ENCODE measurements around the gene CHPF. TPM values are rescaled to one million over a fixed set of nuclear protein-coding genes. Genes with fewer than 3 reads are reported as not detected.

CHPF gene
- total and polyA plus RNA-seq, 2 donors (not counting 1 experiment from before 2014, with no cell fraction given): 1.3 to 5.2 TPM

DNA sequence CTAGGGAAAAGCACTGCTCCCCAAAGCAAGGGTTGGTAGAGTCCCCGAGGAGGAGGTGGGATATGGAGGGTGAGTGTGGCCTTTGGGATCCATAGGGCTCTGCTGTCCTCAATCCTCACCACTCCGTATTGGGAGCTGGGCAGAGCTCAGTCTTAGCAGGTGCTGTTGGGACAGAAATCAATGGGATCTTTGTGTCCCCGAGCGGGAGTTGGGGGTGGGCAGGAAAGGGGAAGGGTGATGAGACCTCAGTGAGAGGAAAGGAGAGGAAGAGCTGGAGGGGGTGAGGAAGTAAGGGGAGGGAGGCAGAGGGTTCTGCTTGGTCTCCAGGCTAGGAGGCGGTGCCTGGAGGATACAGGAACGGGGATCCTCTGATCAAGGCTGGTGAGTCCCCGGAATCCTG is 26.7 kb downstream of the CHPF start:
- peaks cover 13% of the 10 kb centered on the region for H3K4me1 Mint-ChIP-seq
- Histone ChIP-seq H3K9ac (ENCODE audit: low read length) (no peak overlapping the region), H3K79me2 (ENCODE audit: control insufficient read depth, insufficient read depth, low read length) (no peaks in the 10 kb centered on the region), H2AFZ (ENCODE audit: insufficient read depth, low read depth, low read length, poor library complexity, severe bottlenecking) (no peak overlapping the region), H3K36me3 (replicated peaks in 1 of 2; ENCODE audit: control extremely low read depth in 1 of 2, control insufficient read depth in 1 of 2, extremely low read depth in 1 of 2, insufficient read depth in 2 of 2, low read length in 1 of 2) (no peaks in the 10 kb centered on the region), H3K4me3 (ENCODE audit: control extremely low read depth in 1 of 5, extremely low read depth in 1 of 5, insufficient read depth in 1 of 5, low read depth in 2 of 5, low read length in 4 of 5) (no peak overlapping the region), H3K4me1 (ENCODE audit: control insufficient read depth in 2 of 2, insufficient read depth in 2 of 2, low read length in 2 of 2) (peaks cover 0 to 14% of the 10 kb centered on the region in 2 donors), H3K9me3 (ENCODE audit: control extremely low read depth in 1 of 3, control insufficient read depth in 2 of 3, insufficient read depth in 1 of 3, low read length in 2 of 3) (peaks cover 0 to 5% (median 0%) of the 10 kb centered on the region in 3 donors), H3K27ac (ENCODE audit: low read length in 2 of 2) (no peak overlapping the region), H3K27me3 (replicated peaks in 1 of 4; ENCODE audit: control extremely low read depth in 1 of 4, control insufficient read depth in 3 of 4, insufficient read depth in 4 of 4, low read length in 3 of 4) (peaks cover 0 to 85% (median 22%) of the 10 kb centered on the region in 4 experiments), H4K20me1 (ENCODE audit: control insufficient read depth, insufficient read depth, low read length, poor library complexity, severe bottlenecking) (no peaks in the 10 kb centered on the region), H3K4me2 (replicated peaks; ENCODE audit: low read depth, low read length, poor library complexity, severe bottlenecking) (no peak overlapping the region)
- ChIA-PET POLR2A (no interaction called here), CTCF (interaction anchor here (1.2 kb wide), 1 partner anchor 13 kb away, joined by 4 read pairs; no protein-coding TSS in a partner anchor)
- no peaks in the 10 kb centered on the region for H3K9me3 Mint-ChIP-seq (ENCODE audit: insufficient read depth)
- intact Hi-C loops (cut with micrococcal nuclease): no loop called here
- H3K27me3 Mint-ChIP-seq: peaks cover 72% of the 10 kb centered on the region
- DNase-seq (no peak), ATAC-seq (ENCODE audit: low read depth) (no peak)
- no peak for TF ChIP-seq EZH2 (IDR thresholded peaks at IDR 0.05; ENCODE audit: borderline replicate concordance, insufficient read depth, low read depth, low read length, poor library complexity, severe bottlenecking)
- TF ChIP-seq, protein P1, sequence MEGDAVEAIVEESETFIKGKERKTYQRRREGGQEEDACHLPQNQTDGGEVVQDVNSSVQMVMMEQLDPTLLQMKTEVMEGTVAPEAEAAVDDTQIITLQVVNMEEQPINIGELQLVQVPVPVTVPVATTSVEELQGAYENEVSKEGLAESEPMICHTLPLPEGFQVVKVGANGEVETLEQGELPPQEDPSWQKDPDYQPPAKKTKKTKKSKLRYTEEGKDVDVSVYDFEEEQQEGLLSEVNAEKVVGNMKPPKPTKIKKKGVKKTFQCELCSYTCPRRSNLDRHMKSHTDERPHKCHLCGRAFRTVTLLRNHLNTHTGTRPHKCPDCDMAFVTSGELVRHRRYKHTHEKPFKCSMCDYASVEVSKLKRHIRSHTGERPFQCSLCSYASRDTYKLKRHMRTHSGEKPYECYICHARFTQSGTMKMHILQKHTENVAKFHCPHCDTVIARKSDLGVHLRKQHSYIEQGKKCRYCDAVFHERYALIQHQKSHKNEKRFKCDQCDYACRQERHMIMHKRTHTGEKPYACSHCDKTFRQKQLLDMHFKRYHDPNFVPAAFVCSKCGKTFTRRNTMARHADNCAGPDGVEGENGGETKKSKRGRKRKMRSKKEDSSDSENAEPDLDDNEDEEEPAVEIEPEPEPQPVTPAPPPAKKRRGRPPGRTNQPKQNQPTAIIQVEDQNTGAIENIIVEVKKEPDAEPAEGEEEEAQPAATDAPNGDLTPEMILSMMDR (IDR thresholded peaks at IDR 0.05): no peak
- H3K27ac Mint-ChIP-seq: no peak overlapping the region
- H3K4me3 Mint-ChIP-seq: no peak overlapping the region
- 38% methylated on average over 5 of the region's 7 CpGs for WGBS (ENCODE audit: insufficient coverage)

DNA sequence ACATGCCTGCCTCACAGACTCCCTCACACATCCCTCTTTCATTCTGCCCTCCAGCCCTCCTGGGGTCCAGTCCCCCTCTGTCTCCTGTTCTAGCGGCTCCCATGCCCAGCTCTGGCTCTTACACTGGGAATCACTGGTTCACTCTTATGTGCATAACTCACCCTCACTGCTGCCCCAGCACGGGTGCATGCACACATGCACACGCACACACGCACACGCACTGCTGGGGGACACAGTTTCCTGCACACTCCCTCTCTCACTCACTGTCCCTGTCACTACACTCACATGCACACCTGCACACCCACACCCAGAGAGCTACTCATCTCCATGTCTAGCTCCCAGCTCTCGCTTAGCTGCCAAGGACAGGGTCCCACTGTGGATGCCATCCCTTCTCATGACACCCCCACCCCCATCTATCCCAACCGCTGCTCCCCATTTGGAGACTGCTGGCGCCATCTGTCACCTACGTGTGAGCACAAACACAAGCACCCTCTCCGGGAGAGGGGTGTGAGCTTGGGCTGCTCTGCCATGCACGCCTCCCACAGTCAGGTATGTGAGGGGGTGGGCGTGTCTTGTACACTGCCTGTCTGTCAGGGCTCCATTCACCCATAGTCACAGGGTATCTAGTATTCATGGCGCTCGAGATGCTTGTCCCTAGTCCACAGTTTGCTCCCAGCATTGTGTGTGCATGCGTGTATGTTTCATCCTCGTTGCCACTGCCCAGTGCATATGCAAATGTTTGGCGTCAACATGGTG is 27.6 kb downstream of the CHPF start:
- intact Hi-C loops (cut with micrococcal nuclease): no loop called here
- DNase-seq (no peak), ATAC-seq (ENCODE audit: low read depth) (no peak)
- Mint-ChIP-seq H3K9me3 (ENCODE audit: insufficient read depth) (no peaks in the 10 kb centered on the region), H3K4me1 (peaks cover 9% of the 10 kb centered on the region), H3K27ac (no peak overlapping the region), H3K27me3 (peaks cover 70% of the 10 kb centered on the region), H3K4me3 (no peak overlapping the region)
- Histone ChIP-seq H3K36me3 (replicated peaks in 1 of 2; ENCODE audit: control extremely low read depth in 1 of 2, control insufficient read depth in 1 of 2, extremely low read depth in 1 of 2, insufficient read depth in 2 of 2, low read length in 1 of 2) (no peaks in the 10 kb centered on the region), H3K4me1 (ENCODE audit: control insufficient read depth in 2 of 2, insufficient read depth in 2 of 2, low read length in 2 of 2) (peaks cover 0 to 12% of the 10 kb centered on the region in 2 donors), H3K9ac (ENCODE audit: low read length) (no peak overlapping the region), H3K4me2 (replicated peaks; ENCODE audit: low read depth, low read length, poor library complexity, severe bottlenecking) (no peak overlapping the region), H2AFZ (ENCODE audit: insufficient read depth, low read depth, low read length, poor library complexity, severe bottlenecking) (no peak overlapping the region), H3K27me3 (replicated peaks in 1 of 4; ENCODE audit: control extremely low read depth in 1 of 4, control insufficient read depth in 3 of 4, insufficient read depth in 4 of 4, low read length in 3 of 4) (peaks cover 0 to 84% (median 21%) of the 10 kb centered on the region in 4 experiments), H3K9me3 (ENCODE audit: control extremely low read depth in 1 of 3, control insufficient read depth in 2 of 3, insufficient read depth in 1 of 3, low read length in 2 of 3) (peaks cover 0 to 8% (median 0%) of the 10 kb centered on the region in 3 donors), H3K79me2 (ENCODE audit: control insufficient read depth, insufficient read depth, low read length) (no peaks in the 10 kb centered on the region), H4K20me1 (ENCODE audit: control insufficient read depth, insufficient read depth, low read length, poor library complexity, severe bottlenecking) (no peaks in the 10 kb centered on the region), H3K4me3 (ENCODE audit: control extremely low read depth in 1 of 5, extremely low read depth in 1 of 5, insufficient read depth in 1 of 5, low read depth in 2 of 5, low read length in 4 of 5) (no peak overlapping the region), H3K27ac (ENCODE audit: low read length in 2 of 2) (no peak overlapping the region)
- WGBS (ENCODE audit: insufficient coverage): 79% methylated on average over 16 of the region's 17 CpGs
- POLR2A ChIA-PET: no interaction called here
- TF ChIP-seq EZH2 (IDR thresholded peaks at IDR 0.05; ENCODE audit: borderline replicate concordance, insufficient read depth, low read depth, low read length, poor library complexity, severe bottlenecking): no peak
- TF ChIP-seq, protein P1 (IDR thresholded peaks at IDR 0.05): no peak
- CTCF ChIA-PET: interaction anchor here (1.2 kb wide), 1 partner anchor 13 kb away, joined by 4 read pairs; no protein-coding TSS in a partner anchor

Data from B cell (primary cell).